HG03432 (cell line): ENCODE data around the gene TRAPPC14.
"Not testable (repeated sequence)": the region's sequence is repeated elsewhere in the genome, so short reads cannot be mapped to it uniquely, and the experiment has no call there.

Experiments used
- ATAC-seq: cut with Tn5 transposase; IDR thresholded peaks from one replicate; pipeline ENCODE4 v1.9.1; 2021; ENCODE audit warnings: mild to moderate bottlenecking, moderate library complexity; ENCODE audit not compliant: unreplicated experiment

The TRAPPC14 gene

DNA sequence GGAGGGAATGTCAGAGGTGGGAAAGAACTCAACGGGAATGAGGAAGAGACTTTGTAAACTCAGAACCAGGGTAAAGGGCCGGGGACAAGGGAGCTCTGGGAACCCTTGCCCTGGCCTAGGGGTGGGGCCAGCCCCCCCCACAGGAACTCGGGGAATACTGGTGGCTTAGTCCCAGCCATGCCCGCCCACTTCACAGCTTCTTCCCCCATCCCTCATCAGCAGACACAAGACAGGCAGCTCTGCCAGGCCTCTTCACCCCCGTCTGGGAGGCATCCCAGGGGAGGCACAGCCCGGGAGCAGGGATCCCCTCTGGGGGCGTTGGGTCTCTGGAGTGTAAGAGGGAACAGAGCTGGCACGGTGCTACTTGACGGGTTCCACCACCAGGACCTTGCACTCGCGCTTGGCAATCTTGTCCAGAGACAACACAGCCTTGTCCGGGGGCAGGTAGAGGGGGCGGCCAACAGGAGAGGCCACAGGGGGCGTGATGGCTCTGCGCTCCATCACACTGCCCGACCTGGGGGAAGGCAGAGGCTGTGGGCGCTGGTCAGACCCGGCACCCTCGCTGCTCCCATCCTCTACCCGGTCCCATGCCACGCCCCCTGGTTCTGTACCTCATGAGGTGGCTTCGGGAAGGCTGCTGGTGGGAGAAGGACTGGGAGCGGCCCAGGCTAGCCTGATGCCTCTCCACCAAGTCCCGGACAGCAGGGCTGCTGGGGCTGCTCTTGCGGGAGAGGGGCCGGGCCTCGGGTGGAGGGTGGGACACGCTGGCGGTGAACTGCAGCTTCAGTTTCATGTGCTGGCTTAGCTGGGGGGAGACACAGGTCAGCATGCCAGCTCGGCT, 3.7 kb downstream of the TRAPPC14 start:
- ATAC-seq = no peak

DNA sequence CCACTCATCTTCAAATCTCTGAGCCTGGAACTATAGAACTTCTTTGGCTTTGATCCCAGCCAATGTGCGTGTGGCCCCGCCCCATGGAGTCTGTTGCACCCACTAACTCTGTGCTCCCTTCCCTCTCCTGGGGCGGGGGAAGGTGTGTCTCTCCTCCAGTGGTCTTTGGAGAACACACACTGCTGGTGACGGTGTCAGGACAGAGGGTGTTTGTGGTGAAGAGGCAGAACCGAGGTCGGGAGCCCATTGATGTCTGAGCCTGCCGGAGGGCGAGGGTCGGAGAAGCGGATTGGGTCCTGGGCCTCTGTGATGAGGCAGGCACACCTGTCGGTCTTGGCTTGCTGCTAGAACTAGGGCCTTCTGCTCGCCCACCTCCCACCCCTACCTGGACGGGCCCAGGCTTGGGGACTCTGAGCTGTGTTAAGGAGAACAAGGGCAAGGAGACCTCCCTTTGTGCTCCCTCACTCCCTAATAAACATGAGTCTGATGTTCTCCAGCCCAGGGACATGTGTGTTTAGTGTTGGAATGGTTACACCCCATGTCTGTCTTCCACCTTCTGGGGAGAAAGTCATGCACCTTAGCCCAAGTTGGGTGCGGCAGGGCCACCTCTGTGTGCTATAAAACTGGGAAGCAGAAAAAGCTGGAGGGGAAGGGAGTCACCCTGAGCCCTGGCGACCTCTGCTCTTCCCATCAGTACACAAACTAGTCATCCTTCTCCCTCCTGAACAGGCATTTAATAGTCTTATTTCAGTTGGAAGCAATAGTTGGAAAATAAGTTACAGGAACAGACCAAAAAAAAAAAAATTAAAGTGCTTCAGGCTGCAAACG, 4.6 kb downstream of the TRAPPC14 start:
- no peak for ATAC-seq

DNA sequence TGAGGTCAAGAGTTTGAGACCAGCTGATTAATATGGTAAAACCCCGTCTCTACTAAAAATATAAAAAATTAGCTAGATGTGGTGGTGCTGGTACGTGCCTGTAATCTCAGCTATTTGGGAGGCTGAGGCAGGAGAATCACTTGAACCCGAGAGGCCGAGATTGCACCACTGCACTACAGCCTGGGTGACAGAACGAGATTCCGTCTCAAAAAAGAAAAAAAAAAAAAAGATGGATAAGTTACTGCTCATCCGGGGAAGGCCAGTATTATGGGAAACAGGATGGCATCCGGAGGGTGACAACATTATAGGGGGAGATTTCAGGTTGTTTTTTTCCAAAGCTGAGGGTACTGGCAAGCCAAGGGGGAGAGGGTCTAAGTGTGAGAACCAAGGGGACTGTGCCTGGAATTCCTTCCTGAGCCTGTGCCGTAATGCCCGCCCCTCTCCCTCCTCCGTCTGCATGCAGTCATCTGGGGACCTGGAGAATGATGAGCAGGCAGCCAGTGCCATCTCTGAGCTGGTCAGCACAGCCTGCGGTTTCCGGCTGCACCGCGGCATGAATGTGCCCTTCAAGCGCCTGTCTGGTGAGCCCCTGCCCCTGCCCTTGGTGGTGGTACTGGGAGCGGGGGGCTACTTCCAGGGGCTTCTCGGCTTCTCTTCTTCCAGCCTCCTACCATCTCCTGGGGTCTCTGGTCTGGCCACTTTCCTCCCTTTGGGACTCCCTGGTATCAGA, 5.4 kb downstream of the TRAPPC14 start:
- no peak for ATAC-seq

DNA sequence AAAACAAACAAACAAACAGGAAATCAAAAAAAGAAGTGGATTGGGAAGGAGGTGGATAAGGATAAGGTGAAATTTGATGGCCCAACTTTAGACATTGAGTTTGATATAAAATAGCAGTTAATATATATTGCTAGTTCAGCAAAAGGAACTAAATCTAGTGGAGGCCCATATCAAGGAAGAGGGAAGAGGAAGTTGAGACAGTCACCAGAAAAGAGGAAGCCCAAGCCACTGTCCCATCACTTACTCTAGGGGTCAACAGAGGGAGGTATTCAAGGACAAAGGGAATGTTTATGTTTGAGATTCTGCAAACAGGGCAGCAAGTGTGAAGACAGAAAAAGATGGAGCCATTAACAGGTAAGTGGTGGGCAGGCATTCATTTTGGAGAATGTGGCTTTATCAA, 6.1 kb downstream of the TRAPPC14 start:
- no peak for ATAC-seq

DNA sequence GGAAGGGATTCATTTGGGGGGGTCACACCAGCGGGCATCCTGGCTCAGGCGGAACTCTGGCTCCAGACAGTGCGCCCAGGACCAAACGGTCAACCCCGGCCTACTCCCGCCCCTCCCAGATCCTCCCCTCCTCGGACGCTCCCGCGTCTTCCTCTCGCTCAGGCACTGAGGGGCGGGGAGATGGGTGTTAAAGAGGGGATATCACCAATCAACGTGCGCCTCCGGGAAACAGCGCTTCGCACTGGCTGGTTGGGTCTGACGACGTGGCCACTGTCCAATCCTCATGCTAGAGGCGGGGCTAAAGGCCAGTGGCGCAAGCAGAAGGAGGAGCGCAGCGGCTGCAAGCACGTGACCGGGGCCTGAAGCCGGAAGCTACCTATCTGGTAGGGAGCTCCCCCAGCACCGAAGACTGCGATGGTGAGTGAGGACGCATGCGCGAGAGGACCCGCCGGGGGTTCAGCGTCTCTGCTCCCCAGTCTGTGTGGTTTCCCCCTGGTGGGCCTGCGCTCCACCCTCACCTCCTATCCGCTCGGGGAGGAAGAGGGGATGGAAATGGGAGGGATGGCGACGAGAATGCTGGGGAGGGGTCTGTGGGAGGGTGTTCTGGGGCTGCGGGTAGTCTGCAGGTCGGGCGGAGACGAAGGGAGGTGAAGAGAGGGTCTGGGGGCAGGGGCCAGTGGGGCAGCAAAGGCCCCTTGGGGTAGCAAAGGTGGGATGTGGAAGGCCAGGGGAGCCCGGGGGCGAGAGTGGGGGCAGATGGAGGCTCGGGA, 9.8 kb downstream of the TRAPPC14 start, which contains the start of gene LAMTOR4:
Gene LAMTOR4 (plus strand): TSS at position 360 of the 770 bp plus-strand sequence. CDS start 55 bp downstream, at position 415.
- peak; percentile 96 for ATAC-seq

DNA sequence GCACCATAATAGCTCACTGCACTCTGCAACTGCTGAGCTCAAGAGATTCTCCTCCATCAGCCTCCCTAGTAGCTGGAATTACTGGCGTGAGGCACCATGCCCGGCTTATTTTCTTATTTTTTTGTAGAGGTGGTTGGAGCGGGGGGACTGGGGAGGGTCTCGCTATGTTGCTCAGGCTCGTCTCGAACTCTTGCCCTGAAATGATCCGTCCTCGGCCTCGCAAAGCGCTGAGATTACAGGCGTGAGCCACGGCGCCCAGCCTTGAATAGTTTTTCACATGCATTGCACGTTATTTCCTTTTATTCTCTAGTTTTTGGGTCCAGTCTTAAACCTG, 10.3 kb downstream of the TRAPPC14 start:
- no peak for ATAC-seq

DNA sequence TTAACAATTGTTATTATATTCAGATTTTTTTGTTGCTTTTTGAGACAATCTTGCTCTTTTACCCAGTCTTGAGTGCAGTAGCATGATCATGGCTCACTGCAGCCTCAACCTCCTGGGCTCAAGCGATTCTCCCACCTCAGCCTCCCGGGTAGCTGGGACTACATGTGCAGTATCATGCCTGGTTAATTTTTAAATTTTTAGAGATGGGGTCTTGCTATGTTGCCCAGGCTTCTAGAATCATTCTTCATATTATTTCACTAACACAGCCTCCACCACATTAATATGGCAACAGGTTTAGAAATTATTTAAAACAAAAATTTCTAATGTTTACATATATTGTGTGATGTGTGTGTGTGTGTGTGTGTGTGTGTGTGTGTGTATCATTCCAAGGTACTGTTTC, 11.2 kb downstream of the TRAPPC14 start:
- no peak for ATAC-seq

DNA sequence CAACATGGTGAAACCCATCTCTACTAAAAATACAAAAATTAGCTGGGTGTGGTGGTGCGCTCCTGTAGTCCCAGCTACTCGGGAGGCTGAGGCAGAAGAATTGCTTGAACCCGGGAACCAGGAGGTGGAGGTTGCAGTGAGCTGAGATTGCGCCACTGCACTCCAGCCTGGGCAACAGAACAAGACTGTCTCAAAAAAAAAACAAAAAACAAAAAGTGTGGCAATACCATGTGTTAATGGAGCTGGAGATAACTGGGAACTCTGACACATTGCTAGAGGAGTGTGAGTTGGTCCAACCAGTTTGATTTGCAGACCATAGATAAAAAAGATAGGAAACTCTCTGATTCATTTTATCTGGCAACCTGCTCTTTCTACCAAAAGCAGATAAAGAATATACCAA, 12.2 kb downstream of the TRAPPC14 start:
- not testable (repeated sequence) for ATAC-seq

DNA sequence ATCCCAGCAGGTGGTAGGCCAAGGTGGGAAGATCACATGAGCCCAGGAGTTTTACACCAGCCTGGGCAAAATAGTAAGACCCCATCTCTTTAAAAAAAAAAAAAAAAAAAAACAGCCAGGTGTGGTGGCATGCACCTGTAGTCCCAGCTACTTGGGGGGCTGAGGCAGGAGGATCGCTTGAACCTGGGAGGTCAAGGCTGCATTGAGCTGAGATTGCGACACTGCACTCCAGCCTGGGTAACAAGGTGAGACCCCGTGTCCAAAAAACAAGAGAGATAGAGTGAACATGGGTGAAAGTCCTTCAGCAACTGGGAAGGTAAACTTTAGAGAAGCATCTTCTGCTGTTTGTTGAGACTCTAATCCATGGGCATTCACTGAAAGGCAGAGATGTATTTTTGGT, 16.1 kb downstream of the TRAPPC14 start:
- no peak for ATAC-seq

DNA sequence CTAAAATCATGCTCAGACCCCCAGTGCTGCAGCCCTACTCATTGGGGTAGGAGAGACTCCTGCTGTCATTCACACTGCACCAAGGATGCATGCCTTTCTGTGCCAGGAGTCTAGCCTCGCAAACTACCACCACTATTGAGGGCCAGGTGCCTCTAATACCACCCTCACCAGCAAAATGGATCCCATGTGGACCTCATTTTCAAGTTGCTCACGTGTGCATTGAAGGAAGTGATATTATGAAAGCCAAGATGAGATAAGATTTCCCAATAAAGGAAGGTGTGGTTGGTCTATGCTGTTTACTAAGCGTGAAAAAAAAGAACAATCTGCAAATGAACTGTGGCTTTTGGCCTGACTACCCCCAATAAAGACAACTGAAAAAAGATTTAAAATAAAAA, 17.0 kb downstream of the TRAPPC14 start:
- ATAC-seq = no peak

DNA sequence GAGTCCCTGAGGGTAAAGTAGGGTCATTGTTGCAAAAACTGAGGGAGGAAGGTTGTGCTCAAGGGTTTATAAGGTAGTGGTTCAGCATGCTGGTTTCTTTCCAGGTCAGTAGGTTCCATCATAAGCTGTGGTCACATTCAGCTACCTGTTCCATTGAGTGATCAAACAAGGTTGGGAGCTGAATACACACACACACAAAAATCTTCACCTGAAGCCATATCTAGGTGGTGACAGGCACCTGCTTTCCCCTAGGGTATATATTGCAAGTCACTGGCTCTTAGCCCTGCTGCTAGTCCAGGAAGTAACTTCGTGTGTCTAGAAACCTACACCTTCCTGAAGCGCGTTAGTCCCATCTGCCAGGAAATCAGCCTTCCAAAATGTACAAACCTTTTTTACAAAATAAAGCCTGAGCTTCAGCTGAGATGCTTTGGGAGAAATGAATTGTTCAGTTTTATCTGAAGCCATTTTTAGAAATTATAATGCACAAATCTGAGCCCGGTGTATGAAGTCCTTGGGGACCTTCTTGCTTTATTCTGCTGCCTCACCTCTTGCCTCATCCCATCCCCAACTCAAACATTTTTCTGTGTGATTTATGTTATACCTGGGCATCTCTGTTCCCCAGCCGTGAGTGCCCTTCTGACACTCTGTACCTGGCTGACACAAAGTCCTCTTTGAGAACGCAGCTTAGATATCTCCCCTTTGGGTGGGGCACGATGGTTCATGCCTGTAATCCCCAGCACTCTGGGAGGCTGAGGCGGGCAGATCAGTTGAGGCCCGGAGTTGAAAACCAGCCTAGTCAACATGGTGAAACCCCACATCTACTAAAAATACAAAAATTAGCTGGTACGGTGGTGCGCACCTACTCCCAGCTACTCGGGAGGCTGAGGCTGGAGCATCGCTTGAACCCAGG, 20.4 kb downstream of the TRAPPC14 start:
- no peak for ATAC-seq

DNA sequence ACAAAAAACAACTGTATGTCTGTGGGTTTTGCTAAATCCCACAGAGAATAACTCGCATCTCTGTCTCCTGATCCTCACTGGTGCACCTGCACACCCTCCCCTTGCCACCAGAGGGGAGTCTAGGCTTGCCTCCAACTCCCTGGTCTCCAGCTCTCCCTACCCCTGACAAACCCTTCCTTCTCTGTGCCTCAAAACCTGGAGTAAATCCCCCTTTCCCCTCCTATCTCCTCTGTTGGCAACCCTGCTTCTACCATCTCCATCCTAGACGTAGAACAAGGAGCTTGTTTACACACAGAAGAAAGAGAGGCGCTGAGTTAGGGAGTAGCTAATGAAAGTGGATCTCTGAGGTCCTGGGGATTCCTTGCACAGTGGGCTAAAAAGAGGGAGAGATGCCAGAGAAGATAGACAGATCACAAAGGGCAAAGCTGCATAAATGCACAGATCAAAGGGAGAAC, 25.8 kb downstream of the TRAPPC14 start:
- ATAC-seq = peak; percentile 52

DNA sequence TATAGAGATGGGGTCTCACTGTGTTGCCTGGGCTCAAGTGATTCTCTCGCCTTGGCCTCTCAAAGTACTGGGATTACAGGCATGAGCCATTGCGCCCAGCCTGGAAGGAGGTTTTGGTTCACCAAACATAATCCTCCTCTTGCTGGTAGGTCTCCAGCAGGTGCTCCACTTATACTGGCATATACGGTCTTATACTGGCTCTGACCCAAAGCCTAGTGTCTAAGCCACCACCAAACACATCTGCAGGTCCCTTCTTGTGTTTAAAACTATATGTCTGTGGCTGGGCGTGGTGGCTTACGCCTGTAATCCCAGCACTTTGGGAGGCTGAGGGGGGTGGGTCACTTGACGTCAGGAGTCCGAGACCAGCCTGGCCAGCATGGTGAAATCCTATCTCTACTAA, 26.4 kb downstream of the TRAPPC14 start:
- no peak for ATAC-seq

DNA sequence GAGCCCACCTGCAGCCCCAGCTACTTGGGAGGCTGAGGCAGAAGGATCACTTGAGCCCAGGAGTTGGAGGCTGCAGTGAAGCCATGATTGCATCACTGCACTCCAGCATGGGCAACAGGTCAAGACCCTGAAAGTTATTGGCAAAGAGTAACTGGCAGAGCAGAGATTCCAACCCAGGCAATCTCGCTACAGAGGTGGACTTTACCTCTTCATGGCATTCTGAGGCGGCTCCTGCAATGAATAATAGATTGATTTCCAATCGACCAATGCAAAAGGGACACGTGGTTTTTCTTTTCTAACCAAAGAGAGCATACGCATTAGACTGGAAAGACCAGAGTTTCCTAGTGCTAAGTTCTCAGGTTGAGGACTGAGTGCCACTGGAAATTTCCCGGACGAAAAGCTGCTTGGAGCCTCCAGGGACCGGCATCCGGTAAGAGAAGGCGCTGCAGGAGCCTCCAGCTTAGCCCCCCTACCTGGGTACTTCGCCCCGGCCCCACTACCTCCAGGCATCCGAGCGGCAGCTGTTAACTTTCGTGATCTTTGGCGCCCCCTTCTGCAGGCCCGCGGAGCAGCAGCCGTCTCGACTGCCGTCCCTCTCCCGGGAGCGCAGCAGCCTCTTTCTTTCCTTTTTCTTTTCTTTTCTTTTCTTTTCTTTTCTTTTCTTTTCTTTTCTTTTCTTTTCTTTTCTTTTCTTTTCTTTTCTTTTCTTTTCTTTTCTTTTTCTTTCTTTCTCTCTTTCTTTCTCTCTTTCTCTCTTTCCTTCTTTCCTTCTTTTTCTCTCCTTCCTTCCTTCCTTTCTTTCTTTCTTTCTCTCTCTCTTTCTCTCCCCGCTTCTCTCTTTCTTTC, 27.7 kb downstream of the TRAPPC14 start:
- no peak for ATAC-seq

DNA sequence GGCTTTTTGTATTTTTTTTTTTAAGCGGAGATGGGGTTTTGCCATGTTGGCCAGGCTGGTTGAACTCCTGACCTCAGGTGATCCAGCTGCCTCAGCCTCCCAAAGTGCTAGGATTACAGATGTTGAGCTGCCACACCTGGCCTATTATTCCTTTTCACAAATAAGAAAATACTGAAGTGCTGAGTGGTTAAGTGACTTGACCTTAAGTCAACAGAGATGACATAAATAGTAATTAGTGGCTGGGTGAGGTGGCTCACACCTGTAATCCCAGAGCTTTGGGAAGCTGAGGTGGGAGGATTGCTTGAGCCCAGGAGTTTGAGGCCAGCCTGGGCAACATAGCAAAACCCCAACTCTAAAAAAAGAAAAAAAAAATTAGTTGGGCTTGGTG, 28.3 kb downstream of the TRAPPC14 start:
- not testable (repeated sequence) for ATAC-seq

DNA sequence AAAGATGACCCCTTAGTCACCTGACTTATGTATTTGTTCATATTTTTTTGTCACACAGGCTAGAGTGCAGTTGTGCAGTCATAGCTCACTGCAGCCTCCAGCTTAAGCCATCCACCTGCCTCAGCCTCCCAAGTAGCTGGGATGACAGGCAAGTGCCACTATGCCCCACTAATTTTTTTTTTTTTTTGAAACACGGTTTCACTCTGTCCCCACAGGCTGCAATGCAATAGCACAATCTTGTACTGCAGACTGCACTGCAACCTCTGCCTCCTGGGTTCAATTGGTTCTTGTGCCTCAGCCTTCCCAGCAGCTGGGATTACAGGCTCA, 29.9 kb downstream of the TRAPPC14 start:
- ATAC-seq = no peak

DNA sequence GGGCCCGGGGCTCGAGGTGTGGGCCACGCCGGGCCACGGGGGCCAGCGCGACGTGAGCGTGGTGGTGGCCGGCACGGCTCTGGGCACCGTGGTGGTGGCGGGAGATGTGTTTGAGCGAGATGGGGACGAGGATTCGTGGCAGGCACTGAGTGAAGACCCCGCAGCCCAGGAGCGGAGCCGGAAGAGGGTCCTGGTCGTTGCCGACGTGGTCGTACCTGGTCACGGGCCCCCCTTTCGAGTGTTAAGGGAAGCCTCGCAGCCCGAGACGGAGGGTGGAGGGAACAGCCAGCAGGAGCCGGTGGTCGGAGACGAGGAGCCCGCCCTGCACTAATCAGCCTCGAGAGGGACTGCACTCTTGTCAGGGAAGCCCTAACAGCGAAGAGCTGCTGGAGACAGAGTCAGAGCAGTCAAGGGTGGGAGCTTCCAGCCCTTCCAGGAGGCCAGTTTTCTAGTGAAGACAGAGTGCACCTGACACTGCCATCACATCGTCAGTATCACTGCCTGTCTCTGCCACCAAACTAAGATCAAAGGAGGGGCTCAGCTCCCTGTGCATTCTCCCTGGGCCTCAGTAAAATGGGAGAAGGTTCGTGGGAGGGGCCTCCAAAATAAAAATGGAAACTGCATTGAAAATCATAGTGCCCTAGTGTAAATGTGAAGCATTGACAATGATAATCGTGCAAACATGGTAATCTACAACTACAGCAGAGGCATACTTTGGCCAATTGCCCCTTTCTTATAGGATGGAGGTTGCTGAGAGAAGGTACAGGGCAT, 30.5 kb downstream of the TRAPPC14 start:
- peak; percentile 3 for ATAC-seq
